Caco-2 (cell line): Measurements from ENCODE around the gene ZNF319. TPM values are rescaled to one million over a fixed set of nuclear protein-coding genes. Genes with fewer than 3 reads are reported as not detected.

ENCODE experiments used
- BruUV-seq: library from RNA; stranded (reverse); fragments of 400-500 nt; replicated peaks from 2 replicates; lab custom pipeline; 2021; lab: Mats Ljungman, UMichigan
- CTCF ChIA-PET: fragments of 300-600 bp; sonication (Branson Sonifier 250); formaldehyde crosslinking; loops from one replicate; lab custom pipeline; 2022; ENCODE audit warnings: antibody characterized with exemption; lab: Charles Lee
- POLR2A ChIA-PET: fragments of 300-600 bp; sonication (Branson Sonifier 250); formaldehyde crosslinking; loops from one replicate; lab custom pipeline; 2022; ENCODE audit warnings: antibody characterized with exemption; lab: Charles Lee
- DNase-seq, 2 experiments: peaks; one replicate each; pipeline versions ENCODE4 v3.0.0 to v3.0.0-alpha.2; 2020 to 2022
- H3K27me3 ChIP-seq: replicated peaks from 2 replicates; pipeline ENCODE4 v1.6.0; 2011; ENCODE audit warnings: low read length; ENCODE audit not compliant: control insufficient read depth, insufficient read depth
- H3K36me3 ChIP-seq: 2 replicates; pipeline ENCODE4 v1.5.1; 2011; ENCODE audit warnings: low read length; ENCODE audit not compliant: control insufficient read depth, insufficient read depth
- H3K4me1 ChIP-seq: fragments of 250-450 bp; sonication (Bioruptor Pico); 2 replicates; pipeline ENCODE4 v1.5.1; 2020; ENCODE audit warnings: mild to moderate bottlenecking
- H3K4me3 ChIP-seq: 2 replicates; pipeline ENCODE4 v1.5.1; 2011; ENCODE audit warnings: low read depth, mild to moderate bottlenecking, control low read depth, low read length
- H3K9me3 ChIP-seq: fragments of 250-450 bp; sonication (Bioruptor Pico); 2 replicates; pipeline ENCODE4 v1.5.1; 2020; ENCODE audit warnings: mild to moderate bottlenecking, moderate library complexity
- H3K27ac Mint-ChIP-seq: one replicate; pipeline ENCODE4 v1.8.0; 2022; ENCODE audit warnings: mixed read lengths; ENCODE audit not compliant: unreplicated experiment
- H3K27me3 Mint-ChIP-seq: one replicate; pipeline ENCODE4 v1.8.0; 2022; ENCODE audit warnings: mixed read lengths; ENCODE audit not compliant: insufficient read depth, unreplicated experiment
- H3K36me3 Mint-ChIP-seq: one replicate; pipeline ENCODE4 v1.8.0; 2022; ENCODE audit warnings: mild to moderate bottlenecking, mixed read lengths; ENCODE audit not compliant: insufficient read depth, unreplicated experiment
- H3K4me1 Mint-ChIP-seq: one replicate; pipeline ENCODE4 v1.8.0; 2022; ENCODE audit warnings: low read depth, mixed read lengths; ENCODE audit not compliant: unreplicated experiment
- H3K4me3 Mint-ChIP-seq: one replicate; pipeline ENCODE4 v1.8.0; 2022; ENCODE audit warnings: mild to moderate bottlenecking, moderate library complexity, mixed read lengths; ENCODE audit not compliant: unreplicated experiment
- H3K9me3 Mint-ChIP-seq: one replicate; pipeline ENCODE4 v1.8.0; 2022; ENCODE audit warnings: mixed read lengths; ENCODE audit not compliant: unreplicated experiment
- CTCF ChIP-seq, 2 experiments: fragments of 200-600 bp in 1 of 2; IDR thresholded peaks; 1 replicate in 1 of 2; 2 replicates in 1 of 2; pipeline versions ENCODE4 v1.5.1 to v1.8.0; 2011 to 2022; ENCODE audit warnings: antibody characterized with exemption in 1 of 2, control low read depth in 1 of 2, inconsistent platforms in 1 of 2, low read depth in 1 of 2, low read length in 1 of 2, mild to moderate bottlenecking in 1 of 2, moderate library complexity in 1 of 2; ENCODE audit not compliant: insufficient read depth in 1 of 2, severe bottlenecking in 1 of 2, unreplicated experiment in 1 of 2
- intact Hi-C: fragments of 100-400 bp; cut with micrococcal nuclease; formaldehyde crosslinking; loops from one replicate; pipeline ENCODE4 v1.10.0; 2022; ENCODE audit not compliant: unreplicated experiment
- total RNA-seq: library from RNA; stranded (reverse); gene quantifications from 2 replicates; pipeline ENCODE4 v1.2.3, GENCODE V29; 2022

Gene ZNF319
- total RNA-seq, 1 experiment from 2014 or later = 16.3 TPM

- no peaks in the 10 kb centered on the region for H3K9me3 Mint-ChIP-seq
- Histone ChIP-seq H3K9me3 (no peaks in the 10 kb centered on the region), H3K27me3 (no peaks in the 10 kb centered on the region), H3K4me1 (no peaks in the 10 kb centered on the region), H3K36me3 (no peaks in the 10 kb centered on the region), H3K4me3 (no peak overlapping the region)
- no peak for TF ChIP-seq CTCF (IDR thresholded peaks at IDR 0.05; ENCODE audit: insufficient read depth in 1 of 2, low read depth in 1 of 2, low read length in 1 of 2, severe bottlenecking in 1 of 2, unreplicated experiment in 1 of 2)
- CTCF ChIA-PET = no interaction called here
- intact Hi-C loops = no loop called here
- no peak for DNase-seq
- BruUV-seq = no TSS peak
- H3K27me3 Mint-ChIP-seq = no peaks in the 10 kb centered on the region
- POLR2A ChIA-PET = no interaction called here
- no peaks in the 10 kb centered on the region for H3K36me3 Mint-ChIP-seq
- no peak overlapping the region for H3K4me3 Mint-ChIP-seq
- no peak overlapping the region for H3K27ac Mint-ChIP-seq
- H3K4me1 Mint-ChIP-seq = peaks cover 17% of the 10 kb centered on the region
Measured at GRCh38 chr16:57961538-57961937, 38.9 kb downstream of the ZNF319 start.

DNA sequence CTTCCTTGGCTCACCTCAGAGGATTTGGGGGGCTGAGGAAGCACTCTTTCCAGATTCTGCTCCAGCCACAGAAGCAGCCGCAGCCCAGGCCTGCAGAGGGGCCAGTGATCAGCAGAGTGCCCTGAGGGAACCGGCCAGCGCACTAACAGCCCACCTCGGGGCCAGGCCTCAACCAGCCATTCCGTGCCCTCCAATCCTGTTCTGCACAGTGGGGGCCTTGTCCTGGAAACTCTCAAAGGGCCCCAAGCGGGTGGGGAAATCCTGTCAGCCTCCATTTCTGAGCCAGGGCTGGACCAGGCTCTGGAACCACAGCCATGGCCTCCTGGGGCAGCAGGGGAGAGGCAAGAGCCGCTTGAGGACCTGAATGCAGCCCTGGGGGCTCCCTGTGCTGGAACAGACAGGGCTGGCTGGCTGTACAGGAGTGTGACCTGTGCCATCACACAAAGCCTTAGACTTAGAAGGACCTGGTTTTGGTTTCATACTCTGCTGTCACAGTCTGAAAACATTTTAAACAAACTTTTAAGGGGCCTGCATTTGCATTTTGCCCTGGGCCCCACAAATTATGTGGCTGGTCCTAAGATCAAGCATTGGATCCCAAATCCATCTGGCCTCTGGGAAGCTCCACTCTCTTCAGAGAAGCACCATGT is 39.5 kb downstream of the ZNF319 start:
- Mint-ChIP-seq H3K9me3 (no peaks in the 10 kb centered on the region), H3K27ac (no peak overlapping the region), H3K4me1 (peaks cover 17% of the 10 kb centered on the region), H3K4me3 (no peak overlapping the region), H3K27me3 (no peaks in the 10 kb centered on the region), H3K36me3 (no peaks in the 10 kb centered on the region)
- no peaks in the 10 kb centered on the region for H3K36me3 ChIP-seq
- H3K4me3 ChIP-seq = no peak overlapping the region
- POLR2A ChIA-PET = no interaction called here
- DNase-seq = no peak
- intact Hi-C loops = no loop called here
- no peak for TF ChIP-seq CTCF (IDR thresholded peaks at IDR 0.05; ENCODE audit: insufficient read depth in 1 of 2, low read depth in 1 of 2, low read length in 1 of 2, severe bottlenecking in 1 of 2, unreplicated experiment in 1 of 2)
- CTCF ChIA-PET = interaction anchor here (0.6 kb wide), 1 partner anchor 64 kb away, joined by 6 read pairs; no protein-coding TSS in a partner anchor
- H3K27me3 ChIP-seq = no peaks in the 10 kb centered on the region
- no TSS peak for BruUV-seq
- no peaks in the 10 kb centered on the region for H3K4me1 ChIP-seq
- H3K9me3 ChIP-seq = no peaks in the 10 kb centered on the region

- Histone ChIP-seq H3K27me3 (no peaks in the 10 kb centered on the region), H3K36me3 (no peaks in the 10 kb centered on the region), H3K9me3 (no peaks in the 10 kb centered on the region), H3K4me3 (no peak overlapping the region), H3K4me1 (no peaks in the 10 kb centered on the region)
- ChIA-PET CTCF (interaction anchor here (0.6 kb wide), 1 partner anchor 64 kb away, joined by 6 read pairs; no protein-coding TSS in a partner anchor), POLR2A (no interaction called here)
- H3K27ac Mint-ChIP-seq = no peak overlapping the region
- TF ChIP-seq CTCF (IDR thresholded peaks at IDR 0.05; ENCODE audit: insufficient read depth in 1 of 2, low read depth in 1 of 2, low read length in 1 of 2, severe bottlenecking in 1 of 2, unreplicated experiment in 1 of 2) = no peak
- no peaks in the 10 kb centered on the region for H3K9me3 Mint-ChIP-seq
- no peak overlapping the region for H3K4me3 Mint-ChIP-seq
- intact Hi-C loops = no loop called here
- DNase-seq = no peak
- no peaks in the 10 kb centered on the region for H3K36me3 Mint-ChIP-seq
- BruUV-seq = no TSS peak
- H3K4me1 Mint-ChIP-seq = peaks cover 17% of the 10 kb centered on the region
- H3K27me3 Mint-ChIP-seq = no peaks in the 10 kb centered on the region
Measured at GRCh38 chr16:57960310-57960709, 40.2 kb downstream of the ZNF319 start.
